ENCODE measurements around the gene EXO5. TPM values are rescaled to one million over a fixed set of nuclear protein-coding genes. Genes with fewer than 3 reads are reported as not detected.
"Not testable (repeated sequence)": the region's sequence is repeated elsewhere in the genome, so short reads cannot be mapped to it uniquely, and the experiment has no call there.

The EXO5 gene
- 1 to 10 TPM; 9.4 to 9.9 TPM for total RNA-seq

GRCh38 chr1:40508375-40509341, at the start of gene EXO5:
Gene EXO5, plus strand, starts transcription at chr1:40508767. Its CDS starts 5,778 bp downstream, at chr1:40514545.
- Mint-ChIP-seq H3K36me3 (ENCODE audit: low read depth) (peaks cover 62% of the 10 kb centered on the region), H3K4me1 (ENCODE audit: low read depth) (peaks cover 10% of the 10 kb centered on the region), H3K9me3 (peaks cover 32% of the 10 kb centered on the region), H3K4me3 (peak within 1 kb of the TSS; percentile 80), H3K27ac (peak within 1 kb of the TSS; percentile 81), H3K27me3 (ENCODE audit: low read depth) (no peaks in the 10 kb centered on the region)
- DNase-seq: peak; percentile 90
- intact Hi-C loops (cut with micrococcal nuclease): loop anchor here (1.0 kb wide), 3 partner anchors 23 to 57 kb away; partner anchors contain the start of genes ZFP69 and ZNF684
- CTCF ChIA-PET: interaction anchor here (1.0 kb wide), 2 partner anchors 69 to 169 kb away, joined by 3 read pairs; no protein-coding TSS in a partner anchor

- H3K27ac Mint-ChIP-seq: no peak overlapping the region
- DNase-seq: no peak
These were observed 45.5 kb upstream of the EXO5 start for GRCh38 chr1:40462956-40463590.

GRCh38 chr1:40469327-40469726, 39.2 kb upstream of the EXO5 start:
- intact Hi-C loops (cut with micrococcal nuclease): no loop called here
- CTCF ChIA-PET: no interaction called here
- no peak overlapping the region for H3K27ac Mint-ChIP-seq
- no peaks in the 10 kb centered on the region for H3K27me3 Mint-ChIP-seq (ENCODE audit: low read depth)
- peaks cover 52% of the 10 kb centered on the region for H3K36me3 Mint-ChIP-seq (ENCODE audit: low read depth)
- H3K4me1 Mint-ChIP-seq (ENCODE audit: low read depth): no peaks in the 10 kb centered on the region
- DNase-seq: no peak
- no peak overlapping the region for H3K4me3 Mint-ChIP-seq
- peaks cover 85% of the 10 kb centered on the region for H3K9me3 Mint-ChIP-seq

More at GRCh38 chr1:40462956-40463590, 45.5 kb upstream of the EXO5 start:
- Mint-ChIP-seq H3K27me3 (ENCODE audit: low read depth) (no peaks in the 10 kb centered on the region), H3K36me3 (ENCODE audit: low read depth) (peaks cover 92% of the 10 kb centered on the region), H3K4me3 (no peak overlapping the region), H3K4me1 (ENCODE audit: low read depth) (no peaks in the 10 kb centered on the region), H3K9me3 (peaks cover 75% of the 10 kb centered on the region)
- CTCF ChIA-PET: no interaction called here
- intact Hi-C loops (cut with micrococcal nuclease): no loop called here

GRCh38 chr1:40475268-40475667, 33.3 kb upstream of the EXO5 start:
- Mint-ChIP-seq H3K27me3 (ENCODE audit: low read depth) (no peaks in the 10 kb centered on the region), H3K4me3 (no peak overlapping the region), H3K27ac (no peak overlapping the region), H3K36me3 (ENCODE audit: low read depth) (peaks cover 31% of the 10 kb centered on the region), H3K4me1 (ENCODE audit: low read depth) (peaks cover 20% of the 10 kb centered on the region), H3K9me3 (peaks cover 50% of the 10 kb centered on the region)
- DNase-seq: no peak
- intact Hi-C loops (cut with micrococcal nuclease): no loop called here
- CTCF ChIA-PET: no interaction called here

- CTCF ChIA-PET: interaction anchor here (1.4 to 1.5 kb wide), 2 partner anchors 56 to 138 kb away, joined by 3 to 8 read pairs; no protein-coding TSS in a partner anchor
These were observed 31.5 kb upstream of the EXO5 start, which contains the start of gene ZFP69 for GRCh38 chr1:40476924-40477677. Gene ZFP69, plus strand, starts transcription at chr1:40477290. Its CDS starts 2,072 bp downstream, at chr1:40479362.

GRCh38 chr1:40477678-40478053, 30.9 kb upstream of the EXO5 start:
- peak overlapping the region; percentile 83 for H3K4me3 Mint-ChIP-seq
- intact Hi-C loops (cut with micrococcal nuclease): loop anchor here (1.0 kb wide), 2 partner anchors 26 to 31 kb away; partner anchors contain the start of gene EXO5
- H3K36me3 Mint-ChIP-seq (ENCODE audit: low read depth): peaks cover 46% of the 10 kb centered on the region
- peak overlapping the region; percentile 60 for H3K27ac Mint-ChIP-seq
- peak; percentile 22 for DNase-seq
- peaks cover 20% of the 10 kb centered on the region for H3K4me1 Mint-ChIP-seq (ENCODE audit: low read depth)
- no peaks in the 10 kb centered on the region for H3K27me3 Mint-ChIP-seq (ENCODE audit: low read depth)
- peaks cover 38% of the 10 kb centered on the region for H3K9me3 Mint-ChIP-seq
- CTCF ChIA-PET: interaction anchor here (1.4 to 1.5 kb wide), 2 partner anchors 55 to 139 kb away, joined by 3 to 8 read pairs; no protein-coding TSS in a partner anchor

More at GRCh38 chr1:40476924-40477677, 31.5 kb upstream of the EXO5 start, which contains the start of gene ZFP69:
- H3K9me3 Mint-ChIP-seq: peaks cover 36% of the 10 kb centered on the region
- peak within 1 kb of the TSS; percentile 60 for H3K27ac Mint-ChIP-seq
- peaks cover 20% of the 10 kb centered on the region for H3K4me1 Mint-ChIP-seq (ENCODE audit: low read depth)
- peak within 1 kb of the TSS; percentile 83 for H3K4me3 Mint-ChIP-seq
- peaks cover 40% of the 10 kb centered on the region for H3K36me3 Mint-ChIP-seq (ENCODE audit: low read depth)
- DNase-seq: peak; percentile 72
- intact Hi-C loops (cut with micrococcal nuclease): loop anchor here (1.0 kb wide), 2 partner anchors 26 to 31 kb away; partner anchors contain the start of gene EXO5
- no peaks in the 10 kb centered on the region for H3K27me3 Mint-ChIP-seq (ENCODE audit: low read depth)

GRCh38 chr1:40478276-40478675, 30.3 kb upstream of the EXO5 start:
- intact Hi-C loops (cut with micrococcal nuclease): no loop called here
- peaks cover 36% of the 10 kb centered on the region for H3K9me3 Mint-ChIP-seq
- H3K27me3 Mint-ChIP-seq (ENCODE audit: low read depth): no peaks in the 10 kb centered on the region
- CTCF ChIA-PET: interaction anchor here (0.8 to 1.5 kb wide), 3 partner anchors 55 to 400 kb away, joined by 3 to 8 read pairs (median 3); no protein-coding TSS in a partner anchor
- peak overlapping the region; percentile 83 for H3K4me3 Mint-ChIP-seq
- H3K36me3 Mint-ChIP-seq (ENCODE audit: low read depth): peaks cover 50% of the 10 kb centered on the region
- no peak for DNase-seq
- H3K27ac Mint-ChIP-seq: no peak overlapping the region
- peaks cover 20% of the 10 kb centered on the region for H3K4me1 Mint-ChIP-seq (ENCODE audit: low read depth)

GRCh38 chr1:40479156-40479555, 29.4 kb upstream of the EXO5 start:
- peak; percentile 45 for DNase-seq
- CTCF ChIA-PET: no interaction called here
- Mint-ChIP-seq H3K27ac (no peak overlapping the region), H3K36me3 (ENCODE audit: low read depth) (peaks cover 55% of the 10 kb centered on the region), H3K9me3 (peaks cover 34% of the 10 kb centered on the region), H3K27me3 (ENCODE audit: low read depth) (no peaks in the 10 kb centered on the region), H3K4me1 (ENCODE audit: low read depth) (peaks cover 20% of the 10 kb centered on the region), H3K4me3 (no peak overlapping the region)
- intact Hi-C loops (cut with micrococcal nuclease): no loop called here

- H3K4me3 Mint-ChIP-seq: no peak overlapping the region
- no peak for DNase-seq
- H3K36me3 Mint-ChIP-seq (ENCODE audit: low read depth): peaks cover 74% of the 10 kb centered on the region
- H3K27ac Mint-ChIP-seq: no peak overlapping the region
- peaks cover 62% of the 10 kb centered on the region for H3K9me3 Mint-ChIP-seq
- CTCF ChIA-PET: no interaction called here
- peaks cover 5% of the 10 kb centered on the region for H3K4me1 Mint-ChIP-seq (ENCODE audit: low read depth)
- H3K27me3 Mint-ChIP-seq (ENCODE audit: low read depth): no peaks in the 10 kb centered on the region
- intact Hi-C loops (cut with micrococcal nuclease): no loop called here
These were observed 13.2 kb upstream of the EXO5 start for GRCh38 chr1:40495315-40495903.

GRCh38 chr1:40502651-40503050, 5.9 kb upstream of the EXO5 start:
- DNase-seq; H3K4me3 Mint-ChIP-seq; H3K4me1 Mint-ChIP-seq (ENCODE audit: low read depth); H3K27ac Mint-ChIP-seq; intact Hi-C loops (cut with micrococcal nuclease); H3K27me3 Mint-ChIP-seq (ENCODE audit: low read depth): not testable (repeated sequence)
- CTCF ChIA-PET: interaction anchor here (1.0 kb wide), 1 partner anchor 359 kb away, joined by 3 read pairs; no protein-coding TSS in a partner anchor
- Mint-ChIP-seq H3K9me3 (peaks cover 62% of the 10 kb centered on the region), H3K36me3 (ENCODE audit: low read depth) (peaks cover 68% of the 10 kb centered on the region)

- CTCF ChIA-PET: interaction anchor here (1.0 kb wide), 1 partner anchor 169 kb away, joined by 3 read pairs; no protein-coding TSS in a partner anchor
- intact Hi-C loops (cut with micrococcal nuclease): loop anchor here (1.0 kb wide), 3 partner anchors 23 to 57 kb away; partner anchors contain the start of genes ZFP69 and ZNF684
- Mint-ChIP-seq H3K9me3 (peaks cover 37% of the 10 kb centered on the region), H3K36me3 (ENCODE audit: low read depth) (peaks cover 67% of the 10 kb centered on the region), H3K4me3 (peak overlapping the region; percentile 80), H3K4me1 (ENCODE audit: low read depth) (peaks cover 10% of the 10 kb centered on the region), H3K27ac (peak overlapping the region; percentile 81), H3K27me3 (ENCODE audit: low read depth) (no peaks in the 10 kb centered on the region)
- DNase-seq: no peak
These were observed 594 bp upstream of the EXO5 start for GRCh38 chr1:40507973-40508372.

Measured in activated naive CD4-positive, alpha-beta T cell treated with anti-CD3 and anti-CD28 coated beads for 36 hours (primary cell).